GM12878 (cell line): ENCODE results near the gene OPCML. TPM values are rescaled to one million over a fixed set of nuclear protein-coding genes. Genes with fewer than 3 reads are reported as not detected.

Experiments used
- ATAC-seq: fragments of 200-7000 bp; cut with Tn5 transposase; 3 replicates; pipeline ENCODE4 v1.9.1; 2020; ENCODE audit warnings: mild to moderate bottlenecking, moderate library complexity
- BruUV-seq: library from RNA; stranded (reverse); fragments of 400-500 nt; replicated peaks from 2 replicates; lab custom pipeline; 2021; lab: Mats Ljungman, UMichigan
- CTCF ChIA-PET: fragments of 300-600 bp; sonication (Branson Sonifier 250); formaldehyde crosslinking; extraction: SDS; loops from one replicate; lab custom pipeline; 2021; ENCODE audit warnings: inconsistent platforms; lab: Yijun Ruan, JAX
- POLR2A ChIA-PET: fragments of 350-600 bp; formaldehyde crosslinking; extraction: SDS; loops from one replicate; lab custom pipeline; 2021; ENCODE audit warnings: inconsistent platforms; lab: Charles Lee
- RAD21 ChIA-PET: fragments of 300-600 bp; sonication (Branson Sonifier 250); formaldehyde crosslinking; loops from one replicate; lab custom pipeline; 2023; ENCODE audit warnings: antibody characterized with exemption; ENCODE audit not compliant: unreplicated experiment; lab: Charles Lee
- SMC1A ChIA-PET: fragments of 300-600 bp; sonication (Branson Sonifier 250); formaldehyde crosslinking; loops from one replicate; lab custom pipeline; 2023; ENCODE audit not compliant: unreplicated experiment, uncharacterized antibody; lab: Charles Lee
- DNase-seq: peaks from one replicate; pipeline ENCODE4 v3.0.0-alpha.2; 2011; ENCODE audit warnings: low read depth, low spot score
- FAIRE-seq: peaks from 3 replicates; lab custom pipeline; 2011; peaks lifted over from hg19 to GRCh38; lab: Jason Lieb, UNC
- H2AFZ ChIP-seq: 2 replicates; pipeline ENCODE4 v1.6.0; 2011; ENCODE audit warnings: low read depth, low read length, control low read depth; ENCODE audit not compliant: control insufficient read depth
- H3K27ac ChIP-seq: 2 replicates; pipeline ENCODE4 v1.5.1; 2011; ENCODE audit warnings: control low read depth; ENCODE audit not compliant: control insufficient read depth, insufficient read depth
- H3K27me3 ChIP-seq, 2 experiments: replicated peaks in 1 of 2; 2 replicates each; pipeline versions ENCODE4 v1.6.0 to v1.6.1; 2011; ENCODE audit warnings: low read length in 1 of 2; ENCODE audit not compliant: control insufficient read depth in 2 of 2, insufficient read depth in 2 of 2
- H3K36me3 ChIP-seq, 2 experiments: 2 replicates each; pipeline ENCODE4 v1.5.1; 2011; ENCODE audit warnings: low read length in 1 of 2; ENCODE audit not compliant: control insufficient read depth in 2 of 2, insufficient read depth in 2 of 2
- H3K4me1 ChIP-seq: 2 replicates; pipeline ENCODE4 v1.6.1; 2011; ENCODE audit warnings: mild to moderate bottlenecking, low read length, moderate library complexity, mixed read lengths; ENCODE audit not compliant: control insufficient read depth, insufficient read depth
- H3K4me2 ChIP-seq: 2 replicates; pipeline ENCODE4 v1.6.0; 2011; ENCODE audit warnings: control low read depth; ENCODE audit not compliant: control insufficient read depth, insufficient read depth
- H3K4me3 ChIP-seq: fragments of 200-600 bp; sonication (generic); 2 replicates; pipeline ENCODE4 v1.5.1; 2016
- H3K79me2 ChIP-seq: 2 replicates; pipeline ENCODE4 v1.6.0; 2011; ENCODE audit warnings: low read length; ENCODE audit not compliant: control insufficient read depth, insufficient read depth
- H3K9ac ChIP-seq: 2 replicates; pipeline ENCODE4 v1.8.0; 2011; ENCODE audit warnings: low read length, control low read depth, mixed read lengths; ENCODE audit not compliant: control insufficient read depth, insufficient read depth
- H3K9me3 ChIP-seq: replicated peaks from 3 replicates; pipeline ENCODE4 v1.5.1; 2011; ENCODE audit warnings: mild to moderate bottlenecking, low read length; ENCODE audit not compliant: control insufficient read depth, insufficient read depth
- H4K20me1 ChIP-seq: 2 replicates; pipeline ENCODE4 v1.6.0; 2011; ENCODE audit not compliant: control insufficient read depth, insufficient read depth
- BCLAF1 ChIP-seq: fragments of 450-650 bp; IDR thresholded peaks from 2 replicates; pipeline ENCODE4 v1.6.1; 2017; ENCODE audit warnings: antibody characterized with exemption, mild to moderate bottlenecking, moderate library complexity
- CTCF ChIP-seq, 3 experiments: IDR thresholded peaks in 2 of 3; conservative IDR thresholded peaks in 1 of 3; 2 replicates each; pipeline ENCODE4 v1.5.1; 2011; ENCODE audit warnings: low read depth in 3 of 3, low read length in 3 of 3, mild to moderate bottlenecking in 3 of 3, control low read depth in 2 of 3, moderate library complexity in 2 of 3, inconsistent platforms in 1 of 3, mixed read lengths in 1 of 3; ENCODE audit not compliant: control insufficient read depth in 2 of 3, insufficient read depth in 1 of 3; ENCODE audit errors: extremely low read depth in 1 of 3
- FOXM1 ChIP-seq: IDR thresholded peaks from 2 replicates; pipeline ENCODE4 v1.6.1; 2012; ENCODE audit warnings: low read depth, mild to moderate bottlenecking, inconsistent platforms, low read length, moderate library complexity
- NFIC ChIP-seq: IDR thresholded peaks from 2 replicates; pipeline ENCODE4 v1.6.1; 2012; ENCODE audit warnings: low read depth, mild to moderate bottlenecking, inconsistent platforms, low read length, moderate library complexity
- PKNOX1 ChIP-seq: fragments of 450-650 bp; IDR thresholded peaks from 2 replicates; pipeline ENCODE4 v1.6.1; 2016; ENCODE audit warnings: mild to moderate bottlenecking
- RUNX3 ChIP-seq: IDR thresholded peaks from 2 replicates; pipeline ENCODE4 v1.6.1; 2012; ENCODE audit warnings: low read length, inconsistent platforms
- ZBTB4 ChIP-seq: fragments of 450-650 bp; formaldehyde crosslinking; IDR thresholded peaks from 2 replicates; pipeline ENCODE4 v1.4.0; 2022; ENCODE audit warnings: mild to moderate bottlenecking, moderate library complexity
- in situ Hi-C: fragments of 300-500 bp; cut with MboI; formaldehyde crosslinking; loops from 9 replicates; pipeline ENCODE4 v1.14.3; 2018; ENCODE audit warnings: mixed read lengths
- intact Hi-C: fragments of 100-400 bp; cut with micrococcal nuclease; formaldehyde crosslinking; loops from one replicate; pipeline ENCODE4 v1.14.2; 2022; ENCODE audit not compliant: unreplicated experiment
- polyA plus RNA-seq, 11 experiments: library from polyadenylated mRNA; depleted of rRNA in 4 of 11; unstranded in 6 of 11; stranded (reverse) in 5 of 11; fragments of >200 nt; fragmentation: Nextera tagmentation in 4 of 11; fragmentation: Illumina TruSeq in 1 of 11; extraction: Ambion mirVana in 4 of 11; extraction: Trizol in 1 of 11; gene quantifications; 1 replicate in 1 of 11; 2 replicates in 10 of 11; pipeline versions ENCODE4 v1.2.1 to v1.2.3, GENCODE V29; 2011 to 2016; ENCODE audit warnings: inconsistent platforms in 2 of 11, missing spikeins in 2 of 11, low read depth in 1 of 11
- total RNA-seq, 4 experiments: library from RNA; depleted of rRNA in 3 of 4; stranded (reverse); fragments of >200 nt in 3 of 4; fragmentation: Illumina TruSeq in 1 of 4; extraction: Trizol in 1 of 4; gene quantifications; 2 replicates each; pipeline versions ENCODE4 v1.2.1 to v1.2.3, GENCODE V29; 2013 to 2021

OPCML gene
- total and polyA plus RNA-seq, 10 of the 15 experiments (the other 5 are each of a cell fraction or from before 2014, with no cell fraction given) = 0.84 TPM; not detected in 9

GRCh38 chr11:133425245-133425644, 107.1 kb downstream of the OPCML start (continued):
- no peak for TF ChIP-seq BCLAF1
- no peak for TF ChIP-seq CTCF (IDR thresholded peaks at IDR 0.05 in 2 of 3, conservative IDR thresholded peaks at IDR 0.05 in 1 of 3; ENCODE audit: control insufficient read depth in 2 of 3, extremely low read depth in 1 of 3, insufficient read depth in 1 of 3, low read depth in 3 of 3, low read length in 3 of 3)
- TF ChIP-seq ZBTB4 = no peak

GRCh38 chr11:133418218-133418617, 114.1 kb downstream of the OPCML start:
- ChIA-PET RAD21 (no interaction called here), SMC1A (no interaction called here)
- no peak overlapping the region for H3K9ac ChIP-seq
- no peak for DNase-seq
- H3K79me2 ChIP-seq = no peaks in the 10 kb centered on the region
- peaks cover 4% of the 10 kb centered on the region; the same call in 1 of the 2 replicates for H3K4me1 ChIP-seq
- H3K9me3 ChIP-seq = no peaks in the 10 kb centered on the region; the same call in 1 of the 3 replicates
- intact Hi-C loops = no loop called here
- H3K36me3 ChIP-seq = no peaks in the 10 kb centered on the region
- H3K27me3 ChIP-seq = no peaks in the 10 kb centered on the region
- no peak for FAIRE-seq
- H4K20me1 ChIP-seq = no peaks in the 10 kb centered on the region
- peak; percentile 57; the same call in 1 of the 2 replicates for TF ChIP-seq PKNOX1
- peak; percentile 31; the same call in 1 of the 2 replicates for TF ChIP-seq NFIC
- no peak for TF ChIP-seq FOXM1
- peak; percentile 69 for TF ChIP-seq RUNX3
- TF ChIP-seq, all 136 proteins: peak for 3
- no peak overlapping the region for H3K27ac ChIP-seq
- H3K4me3 ChIP-seq = no peak overlapping the region
- CTCF ChIA-PET = no interaction called here
- BruUV-seq = no TSS peak
- no peak; the same call in 1 of the 3 replicates for ATAC-seq
- in situ Hi-C loops = no loop called here
- H3K4me2 ChIP-seq = no peak overlapping the region
- POLR2A ChIA-PET = no interaction called here
- no peak overlapping the region for H2AFZ ChIP-seq
